Measurements from ENCODE around the gene RABL2A.

The RABL2A gene

DNA sequence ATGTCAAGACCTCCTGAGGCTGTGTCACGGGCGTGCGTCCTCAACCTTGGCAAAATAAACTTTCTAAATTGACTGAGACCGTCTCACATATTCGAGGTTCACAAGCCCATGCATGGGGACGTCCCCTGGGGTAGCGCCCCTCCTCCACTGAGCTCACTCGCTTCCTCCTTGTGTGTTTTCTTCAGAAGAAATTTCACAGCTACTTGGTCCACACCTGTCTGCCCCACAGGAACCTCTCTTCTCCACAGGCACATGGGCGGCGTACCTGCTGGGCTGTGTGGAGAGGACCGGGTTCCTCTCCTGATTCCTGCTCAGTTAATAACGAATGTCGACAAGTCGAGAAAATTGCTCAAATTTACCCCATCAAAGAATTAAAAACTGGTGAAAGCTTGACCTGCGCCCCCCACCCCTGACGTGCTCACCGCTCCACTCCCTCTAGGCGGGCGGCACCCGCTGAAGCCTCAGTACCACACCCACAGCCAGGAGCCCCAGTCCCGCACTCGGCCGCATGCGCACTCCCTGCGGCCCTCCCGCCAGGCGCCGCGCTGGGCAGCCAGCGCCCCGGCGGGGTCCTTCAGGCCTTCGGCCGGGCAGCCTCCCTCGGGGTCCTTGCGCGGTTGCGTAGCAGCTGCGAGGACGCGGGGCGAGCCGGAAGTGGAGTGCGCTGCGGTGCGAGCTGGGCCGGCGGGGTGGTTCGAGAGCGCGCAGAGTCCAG lies at the start of gene RABL2A:
Gene RABL2A (plus strand): TSS at position 651 of the 715 bp plus-strand sequence. CDS start 1,341 bp downstream, outside the sequence.
- peak; percentile 35; the same call in 1 of the 2 replicates for TF ChIP-seq MAX (IDR thresholded peaks at IDR 0.05)

DNA sequence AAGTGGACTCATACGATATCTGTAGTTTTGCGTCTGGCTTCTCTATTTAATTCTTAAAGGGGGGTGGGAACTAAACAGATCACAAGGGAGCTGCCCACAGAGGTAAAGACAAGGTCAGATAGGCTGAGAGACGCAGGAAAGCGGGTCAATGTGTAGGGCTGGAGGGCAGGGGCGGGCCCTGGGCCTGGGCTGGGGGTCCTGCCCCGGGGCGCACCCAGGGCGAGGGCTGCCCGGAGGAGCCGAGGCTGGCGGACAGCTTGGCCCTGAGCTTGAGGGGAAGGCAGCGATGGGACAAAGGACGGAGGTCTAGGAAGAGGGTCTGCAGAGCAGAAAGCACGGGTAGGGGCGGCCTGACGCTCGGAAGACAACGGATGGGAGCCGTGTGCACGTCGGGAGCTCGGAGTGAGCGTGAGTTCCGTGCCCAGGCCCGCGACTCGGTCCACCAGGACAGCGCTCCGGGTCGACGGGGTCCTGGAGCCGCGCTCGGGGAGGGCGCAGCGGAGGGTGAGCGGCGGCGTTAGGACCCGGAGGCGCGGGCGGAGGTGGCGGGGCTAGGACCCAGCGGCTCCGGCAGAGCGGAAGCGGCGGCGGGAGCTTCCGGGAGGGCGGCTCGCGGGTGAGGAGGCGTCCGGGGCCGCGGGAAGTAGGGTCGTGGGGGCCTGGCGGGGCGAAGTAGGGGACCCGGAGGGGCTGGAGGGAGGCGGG lies 43.4 kb upstream of the RABL2A start:
- peak; percentile 51 for TF ChIP-seq MAX (IDR thresholded peaks at IDR 0.05)
- peak; percentile 82 for TF ChIP-seq TAF1 (IDR thresholded peaks at IDR 0.05; ENCODE audit: low read depth)
- TF ChIP-seq EGR1 (IDR thresholded peaks at IDR 0.05): peak; percentile 27; the same call in 1 of the 2 replicates
- TF ChIP-seq TCF12 (IDR thresholded peaks at IDR 0.05; ENCODE audit: low read depth): peak; percentile 37; the same call in 1 of the 2 replicates
- 0 out of 2 replicates have a peak, but pooled peaks have one; percentile 33 for TF ChIP-seq YY1 (IDR thresholded peaks at IDR 0.05; ENCODE audit: low read depth)
- peak; percentile 97 for TF ChIP-seq ZBTB7A (IDR thresholded peaks at IDR 0.05; ENCODE audit: low read depth)

DNA sequence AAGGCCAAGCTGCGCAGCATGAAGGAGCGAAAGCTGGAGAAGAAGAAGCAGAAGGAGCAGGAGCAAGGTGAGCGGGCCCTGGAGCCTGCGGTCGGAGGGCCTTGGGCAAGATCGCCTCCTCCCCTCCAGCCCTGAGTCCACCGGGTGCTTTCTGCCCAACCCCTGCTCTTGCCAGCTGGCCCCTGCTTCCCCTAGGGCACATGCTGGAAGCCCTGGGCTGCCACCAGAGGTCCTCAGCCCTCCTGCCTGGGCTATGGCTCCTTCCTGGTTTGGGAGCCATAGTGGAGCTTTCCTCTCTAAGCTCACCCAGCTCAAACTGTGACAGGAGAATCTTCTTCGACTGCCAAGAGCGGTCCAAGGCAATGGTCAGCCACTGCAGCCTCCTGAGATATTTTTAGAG lies 29.5 kb upstream of the RABL2A start:
- peak; percentile 31; the same call in 1 of the 2 replicates for TF ChIP-seq RAD21 (IDR thresholded peaks at IDR 0.05; ENCODE audit: low read depth)

DNA sequence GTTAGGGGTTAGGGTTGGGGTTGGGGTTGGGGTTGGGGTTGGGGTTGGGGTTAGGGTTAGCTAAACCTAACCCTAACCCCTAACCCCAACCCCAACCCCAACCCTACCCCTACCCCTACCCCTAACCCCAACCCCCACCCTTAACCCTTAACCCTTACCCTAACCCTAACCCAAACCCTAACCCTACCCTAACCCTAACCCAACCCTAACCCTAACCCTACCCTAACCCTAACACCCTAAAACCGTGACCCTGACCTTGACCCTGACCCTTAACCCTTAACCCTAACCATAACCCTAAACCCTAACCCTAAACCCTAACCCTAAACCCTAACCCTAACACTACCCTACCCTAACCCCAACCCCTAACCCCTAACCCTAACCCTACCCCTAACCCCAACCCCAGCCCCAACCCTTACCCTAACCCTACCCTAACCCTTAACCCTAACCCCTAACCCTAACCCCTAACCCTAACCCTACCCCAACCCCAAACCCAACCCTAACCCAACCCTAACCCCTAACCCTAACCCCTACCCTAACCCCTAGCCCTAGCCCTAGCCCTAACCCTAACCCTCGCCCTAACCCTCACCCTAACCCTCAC lies 24.1 kb upstream of the RABL2A start:
- no peak for TF ChIP-seq EGR1 (IDR thresholded peaks at IDR 0.05)
- TF ChIP-seq TEAD4 (IDR thresholded peaks at IDR 0.05): no peak
- TF ChIP-seq MAX (IDR thresholded peaks at IDR 0.05): no peak
- no peak for TF ChIP-seq CEBPB (IDR thresholded peaks at IDR 0.05)
- TF ChIP-seq REST (IDR thresholded peaks at IDR 0.05; ENCODE audit: low read depth): no peak
- TF ChIP-seq FOXM1 (IDR thresholded peaks at IDR 0.05; ENCODE audit: borderline replicate concordance, low read depth): no peak
- no peak for TF ChIP-seq USF1 (IDR thresholded peaks at IDR 0.05)
- no peak for TF ChIP-seq EP300 (IDR thresholded peaks at IDR 0.05; ENCODE audit: borderline replicate concordance)

GRCh38 chr2:113603467-113604084 lies 23.5 kb upstream of the RABL2A start:
- peak; percentile 58; the same call in 1 of the 2 replicates for TF ChIP-seq CREB1 (IDR thresholded peaks at IDR 0.05; ENCODE audit: low read depth)

DNA sequence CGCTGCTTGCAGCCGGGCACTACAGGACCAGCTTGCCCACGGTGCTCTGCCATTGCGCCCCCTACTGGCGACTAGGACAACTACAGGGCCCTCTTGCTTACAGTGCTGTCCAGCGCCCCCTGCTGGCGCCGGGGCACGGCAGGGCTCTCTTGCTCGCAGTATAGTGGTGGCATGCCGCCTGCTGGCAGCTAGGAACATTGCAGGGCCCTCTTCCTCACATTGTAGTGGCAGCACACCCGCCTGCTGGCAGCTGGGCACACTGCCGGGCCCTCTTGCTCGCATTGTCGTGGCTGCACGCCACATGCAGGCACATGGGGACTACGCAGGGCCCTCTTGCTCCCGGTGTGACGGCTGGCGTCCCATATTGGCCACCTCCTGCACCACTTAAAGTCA lies 23.0 kb upstream of the RABL2A start:
- TF ChIP-seq MAX (IDR thresholded peaks at IDR 0.05): peak; percentile 70
- peak; percentile 62 for TF ChIP-seq RAD21 (IDR thresholded peaks at IDR 0.05; ENCODE audit: low read depth)
- TF ChIP-seq TCF12 (IDR thresholded peaks at IDR 0.05; ENCODE audit: low read depth): peak; percentile 57; the same call in 1 of the 2 replicates
- TF ChIP-seq TEAD4 (IDR thresholded peaks at IDR 0.05): 0 out of 2 replicates have a peak, but pooled peaks have one; percentile 6

DNA sequence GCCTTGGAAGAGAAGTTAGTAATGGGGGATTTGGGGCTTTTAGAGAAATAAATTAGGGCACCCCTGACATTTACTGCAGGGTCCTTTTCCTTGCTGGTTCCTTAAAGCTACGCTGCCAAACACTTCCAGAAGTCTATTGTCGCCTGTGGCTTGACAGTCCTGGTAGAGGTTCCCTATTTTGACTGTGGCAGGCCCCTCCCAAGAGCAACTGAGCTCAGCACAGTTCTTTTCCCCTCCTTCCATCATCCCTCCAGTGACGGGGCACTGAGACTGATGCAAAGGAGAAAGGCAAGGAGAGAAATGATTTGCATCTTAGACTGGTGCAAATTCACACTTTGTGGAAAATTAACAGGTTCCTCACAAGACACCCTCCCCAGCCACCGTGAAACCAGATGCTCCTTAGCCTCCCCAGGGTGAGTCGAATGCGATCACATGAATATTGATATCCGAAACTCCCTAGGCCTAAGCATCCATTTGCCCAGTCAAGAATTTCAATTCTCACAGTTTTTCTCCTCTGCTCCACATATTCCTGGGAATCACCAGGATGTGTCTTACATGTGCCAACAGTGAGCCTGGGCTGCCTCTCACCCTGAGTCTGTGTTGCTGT lies 45.4 kb downstream of the RABL2A start:
- no peak for TF ChIP-seq YY1 (IDR thresholded peaks at IDR 0.05; ENCODE audit: low read depth)

GRCh38 chr2:113675875-113676274 lies 48.8 kb downstream of the RABL2A start:
- TF ChIP-seq NFIC (IDR thresholded peaks at IDR 0.05) (no peak), TEAD4 (IDR thresholded peaks at IDR 0.05) (no peak), EGR1 (IDR thresholded peaks at IDR 0.05) (no peak), TAF1 (IDR thresholded peaks at IDR 0.05; ENCODE audit: low read depth) (no peak), FOXM1 (IDR thresholded peaks at IDR 0.05; ENCODE audit: borderline replicate concordance, low read depth) (no peak), TCF12 (IDR thresholded peaks at IDR 0.05; ENCODE audit: low read depth) (no peak), CREB1 (IDR thresholded peaks at IDR 0.05; ENCODE audit: low read depth) (no peak), MAX (IDR thresholded peaks at IDR 0.05) (no peak), REST (IDR thresholded peaks at IDR 0.05; ENCODE audit: low read depth) (no peak)
